ENCODE measurements around the gene TSC22D1. TPM values are rescaled to one million over a fixed set of nuclear protein-coding genes. Genes with fewer than 3 reads are reported as not detected.
A peak's percentile ranks its signal among the peaks of the same experiment; 100 is the strongest.

The TSC22D1 gene
- total and polyA plus RNA-seq, 2 of the 4 experiments (the other 2 are of a cell fraction): 30.8 to 42.2 TPM

DNA sequence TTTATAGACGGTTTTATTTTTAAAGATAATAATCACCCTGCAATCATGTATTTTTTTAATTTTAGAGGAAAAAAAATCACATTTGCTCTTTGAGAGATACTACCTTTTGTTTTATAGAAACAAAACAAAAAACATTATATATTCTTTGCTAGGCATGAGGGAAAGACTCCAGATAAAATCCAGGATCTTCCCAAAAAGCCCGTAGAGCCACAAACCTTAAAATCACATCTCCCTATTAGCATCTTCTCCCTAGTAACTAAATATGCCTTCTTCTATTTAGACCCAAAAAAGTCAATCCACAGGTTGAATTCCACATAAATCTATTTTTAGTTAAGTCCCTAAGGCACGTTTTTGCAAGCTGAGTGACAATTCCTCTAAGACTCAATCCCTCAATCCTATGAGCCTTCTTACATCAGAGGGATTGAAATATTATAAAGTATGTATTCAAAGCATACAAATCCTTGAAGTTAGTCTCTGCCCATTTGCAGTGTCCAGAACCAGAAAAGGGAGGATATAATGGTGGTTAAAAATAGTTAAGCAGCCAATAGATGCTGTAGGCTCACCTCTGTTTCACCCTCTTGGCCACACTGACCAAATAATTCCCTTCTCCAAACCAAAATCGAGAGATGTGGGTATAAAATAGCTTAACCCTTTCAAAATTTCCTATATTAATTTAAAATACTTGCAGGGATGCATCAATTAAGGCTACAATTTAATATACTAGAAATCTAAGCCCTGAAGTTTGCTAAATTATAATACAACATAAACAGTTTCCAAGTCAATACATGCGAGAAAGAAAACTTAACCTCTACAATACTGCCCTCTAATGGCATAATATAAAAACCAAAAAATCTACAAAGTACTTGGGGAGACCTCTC lies 138.5 kb downstream of the TSC22D1 start:
- Histone ChIP-seq H2BK15ac (ENCODE audit: low read depth, low read length) (no peak overlapping the region), H3K27ac (ENCODE audit: insufficient read depth, low read length) (no peak overlapping the region), H3K23ac (ENCODE audit: low read depth, low read length) (0 out of 2 replicates have a peak overlapping the region, but pooled peaks have one; percentile 1), H4K91ac (ENCODE audit: insufficient read depth, low read depth, low read length) (no peak overlapping the region), H3K56ac (ENCODE audit: extremely low read depth, insufficient read depth, low read length) (no peak overlapping the region), H3K4me3 (ENCODE audit: insufficient read depth, low read depth, low read length) (peak overlapping the region; percentile 58; the same call in 1 of the 2 replicates), H3K4me1 (ENCODE audit: control insufficient read depth, insufficient read depth, low read length) (peaks cover 9% of the 10 kb centered on the region), H3K27me3 (ENCODE audit: control insufficient read depth, insufficient read depth, low read length) (no peaks in the 10 kb centered on the region), H2AK9ac (replicated peaks; ENCODE audit: low read depth, low read length, poor library complexity) (no peak overlapping the region), H3K9ac (ENCODE audit: low read depth, low read length) (peak overlapping the region; percentile 69; the same call in 1 of the 2 replicates), H4K8ac (ENCODE audit: low read depth in 2 of 2, low read length in 2 of 2) (no peak overlapping the region), H2AFZ (replicated peaks; ENCODE audit: low read length, poor library complexity) (no peak overlapping the region), H3K14ac (replicated peaks; ENCODE audit: low read depth, low read length) (no peak overlapping the region), H2BK20ac (ENCODE audit: low read depth, low read length) (no peak overlapping the region), H4K5ac (ENCODE audit: low read depth, low read length) (no peak overlapping the region), H2AK5ac (ENCODE audit: low read depth, low read length) (no peak overlapping the region), H3K36me3 (ENCODE audit: control insufficient read depth, insufficient read depth, low read length) (peaks cover 11% of the 10 kb centered on the region), H3K9me1 (ENCODE audit: insufficient read depth, low read length) (peaks cover 3% of the 10 kb centered on the region; the same call in 1 of the 2 replicates), H3K4ac (ENCODE audit: low read depth, low read length) (no peak overlapping the region), H2BK120ac (ENCODE audit: low read depth, low read length) (no peak overlapping the region), H3K18ac (ENCODE audit: low read depth, low read length) (no peak overlapping the region), H4K20me1 (ENCODE audit: insufficient read depth, low read length) (peaks cover 18% of the 10 kb centered on the region), H3K4me2 (ENCODE audit: low read depth, low read length) (peak overlapping the region; percentile 51), H3K9me3 (ENCODE audit: control insufficient read depth, insufficient read depth, low read length) (no peaks in the 10 kb centered on the region), H2BK5ac (ENCODE audit: low read depth, low read length, poor library complexity, severe bottlenecking) (no peak overlapping the region), H3K79me1 (ENCODE audit: low read depth in 1 of 2, low read length in 2 of 2) (peaks cover 10 to 47% of the 10 kb centered on the region in 2 experiments)
- ChIA-PET CTCF (interaction anchor here (0.6 to 1.8 kb wide), 4 partner anchors 296 to 530 kb away, joined by 3 to 4 read pairs (median 4); no protein-coding TSS in a partner anchor), POLR2A (ENCODE audit: unreplicated experiment) (no interaction called here)
- ATAC-seq (ENCODE audit: low read depth) (no peak), DNase-seq (peak; percentile 63)
- intact Hi-C loops (cut with micrococcal nuclease) (loop anchor here (1.0 to 5.0 kb wide), 5 partner anchors 130 to 529 kb away; no protein-coding TSS in a partner anchor), in situ Hi-C loops (cut with MboI; ENCODE audit: low sequenced_read_pairs) (loop anchor here (5.0 to 10.0 kb wide), 3 partner anchors 203 to 530 kb away; no protein-coding TSS in a partner anchor), dilution Hi-C loops (cut with HindIII; ENCODE audit: low sequenced_read_pairs, unreplicated experiment) (no loop called here)
- WGBS, 2 experiments (ENCODE audit: extremely low coverage in 2 of 2, insufficient read length in 1 of 2): no CpG with 5 or more reads among the region's 5 CpGs
- TF ChIP-seq, protein P1, sequence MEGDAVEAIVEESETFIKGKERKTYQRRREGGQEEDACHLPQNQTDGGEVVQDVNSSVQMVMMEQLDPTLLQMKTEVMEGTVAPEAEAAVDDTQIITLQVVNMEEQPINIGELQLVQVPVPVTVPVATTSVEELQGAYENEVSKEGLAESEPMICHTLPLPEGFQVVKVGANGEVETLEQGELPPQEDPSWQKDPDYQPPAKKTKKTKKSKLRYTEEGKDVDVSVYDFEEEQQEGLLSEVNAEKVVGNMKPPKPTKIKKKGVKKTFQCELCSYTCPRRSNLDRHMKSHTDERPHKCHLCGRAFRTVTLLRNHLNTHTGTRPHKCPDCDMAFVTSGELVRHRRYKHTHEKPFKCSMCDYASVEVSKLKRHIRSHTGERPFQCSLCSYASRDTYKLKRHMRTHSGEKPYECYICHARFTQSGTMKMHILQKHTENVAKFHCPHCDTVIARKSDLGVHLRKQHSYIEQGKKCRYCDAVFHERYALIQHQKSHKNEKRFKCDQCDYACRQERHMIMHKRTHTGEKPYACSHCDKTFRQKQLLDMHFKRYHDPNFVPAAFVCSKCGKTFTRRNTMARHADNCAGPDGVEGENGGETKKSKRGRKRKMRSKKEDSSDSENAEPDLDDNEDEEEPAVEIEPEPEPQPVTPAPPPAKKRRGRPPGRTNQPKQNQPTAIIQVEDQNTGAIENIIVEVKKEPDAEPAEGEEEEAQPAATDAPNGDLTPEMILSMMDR (conservative IDR thresholded peaks at IDR 0.05; ENCODE audit: low read depth, low read length): peak; percentile 70
- TF ChIP-seq RCOR1 (IDR thresholded peaks at IDR 0.05; ENCODE audit: insufficient replicate concordance, low read length) (no peak), RAD21 (IDR thresholded peaks at IDR 0.05; ENCODE audit: low read length) (peak; percentile 73), SMC3 (IDR thresholded peaks at IDR 0.05; ENCODE audit: low read depth, low read length) (peak; percentile 75), POLR2A (IDR thresholded peaks at IDR 0.05; ENCODE audit: low read depth, low read length) (no peak; the same call in 1 of the 2 replicates)
- no TSS peak for BruUV-seq (replicated peaks)

Data from IMR-90 (cell line).